AG04450 (cell line): ENCODE results near the gene PCBP4. TPM values are rescaled to one million over a fixed set of nuclear protein-coding genes. Genes with fewer than 3 reads are reported as not detected.

Source experiments
- CTCF ChIA-PET: fragments of 300-600, 350-600 bp; formaldehyde crosslinking; extraction: SDS; loops from one replicate; lab custom pipeline; 2022; ENCODE audit warnings: antibody characterized with exemption, inconsistent platforms; lab: Charles Lee
- POLR2A ChIA-PET: fragments of 350-600 bp; formaldehyde crosslinking; extraction: SDS; loops from one replicate; lab custom pipeline; 2021; ENCODE audit warnings: antibody characterized with exemption, inconsistent platforms; lab: Yijun Ruan, JAX
- DNase-seq: peaks from one replicate; pipeline ENCODE4 v3.0.0-alpha.2; 2011; ENCODE audit warnings: low read depth, low spot score
- H3K27ac ChIP-seq: one replicate; pipeline ENCODE4 v1.5.1; 2012; ENCODE audit warnings: low read depth, low read length, control low read depth
- H3K27me3 ChIP-seq: one replicate; pipeline ENCODE4 v1.6.0; 2012; ENCODE audit warnings: low read length; ENCODE audit not compliant: control insufficient read depth, insufficient read depth
- H3K4me3 ChIP-seq: 2 replicates; pipeline ENCODE4 v1.5.1; 2011; ENCODE audit warnings: mild to moderate bottlenecking, low read depth, low read length, control low read depth
- H3K9me3 ChIP-seq: 2 replicates; pipeline ENCODE4 v1.5.1; 2012; ENCODE audit warnings: low read length; ENCODE audit not compliant: control insufficient read depth, insufficient read depth
- CTCF ChIP-seq: IDR thresholded peaks from 2 replicates; pipeline ENCODE4 v1.5.1; 2011; ENCODE audit warnings: low read depth, low read length, control low read depth, inconsistent platforms
- polyA plus RNA-seq: library from polyadenylated mRNA; depleted of rRNA; stranded (reverse); fragments of >200 nt; gene quantifications from 2 replicates; pipeline ENCODE4 v1.2.3, GENCODE V29; 2011

Gene PCBP4
- polyA plus RNA-seq, 1 experiment, result 54.6 TPM

DNA sequence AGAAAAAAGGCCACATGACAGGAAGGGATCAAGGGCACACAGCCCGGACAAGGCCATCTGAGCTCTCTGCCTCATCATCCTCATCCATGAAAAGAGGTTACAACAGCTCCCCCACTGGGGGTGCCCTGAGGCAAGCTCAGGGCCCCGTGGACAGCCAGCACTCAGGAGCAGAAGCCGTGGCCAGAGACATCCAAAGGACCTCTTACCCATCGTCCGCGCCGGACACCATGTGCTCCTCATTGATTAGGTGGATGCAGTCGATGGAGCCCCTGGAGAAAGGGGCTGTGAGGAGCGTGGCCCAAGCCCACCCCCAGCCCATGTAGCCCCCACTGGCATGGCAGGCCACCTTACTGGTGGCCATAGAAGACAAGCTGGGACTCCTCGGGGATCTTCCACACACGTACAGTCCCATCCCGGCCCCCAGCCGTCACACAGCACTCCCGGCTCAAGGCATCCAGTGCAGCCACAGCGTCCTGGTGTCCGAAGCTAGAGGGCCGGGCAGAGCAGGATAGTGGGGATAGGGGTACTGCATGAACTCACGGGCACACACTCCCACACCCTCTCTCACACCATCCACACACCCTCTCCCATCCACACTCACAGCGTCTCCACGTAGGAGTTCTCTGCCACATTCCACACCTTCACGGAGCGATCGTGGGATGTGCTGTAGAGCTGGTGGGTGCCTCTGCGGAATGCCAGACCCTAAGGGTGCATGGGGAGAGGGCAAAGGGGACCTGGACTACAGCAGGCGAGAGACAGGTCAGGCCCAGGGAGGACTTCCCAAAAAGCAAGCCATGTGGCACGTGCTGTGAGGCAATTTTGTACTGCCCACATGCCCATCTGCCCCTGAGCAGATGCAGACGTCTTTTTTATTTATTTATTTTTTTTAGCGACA lies 32.0 kb downstream of the PCBP4 start:
- ChIA-PET CTCF (no interaction called here), POLR2A (no interaction called here)
- H3K9me3 ChIP-seq, result no peaks in the 10 kb centered on the region
- TF ChIP-seq CTCF, result no peak
- no peak for DNase-seq
- H3K27ac ChIP-seq, result no peak overlapping the region
- no peak overlapping the region for H3K4me3 ChIP-seq
- no peaks in the 10 kb centered on the region for H3K27me3 ChIP-seq

- no peak for TF ChIP-seq CTCF
- DNase-seq, result no peak
- CTCF ChIA-PET, result no interaction called here
- H3K4me3 ChIP-seq, result no peak overlapping the region
- no peak overlapping the region for H3K27ac ChIP-seq
- no peaks in the 10 kb centered on the region for H3K9me3 ChIP-seq
- H3K27me3 ChIP-seq, result no peaks in the 10 kb centered on the region
- POLR2A ChIA-PET, result interaction anchor here (0.6 kb wide), 1 partner anchor 20 kb away, joined by 4 read pairs; no protein-coding TSS in a partner anchor
Measured at GRCh38 chr3:51934139-51934850, 33.0 kb downstream of the PCBP4 start.

- no peak overlapping the region for H3K27ac ChIP-seq
- no peak overlapping the region for H3K4me3 ChIP-seq
- DNase-seq, result no peak
- no peaks in the 10 kb centered on the region for H3K27me3 ChIP-seq
- TF ChIP-seq CTCF, result no peak
- CTCF ChIA-PET, result no interaction called here
- POLR2A ChIA-PET, result no interaction called here
- H3K9me3 ChIP-seq, result no peaks in the 10 kb centered on the region
Measured at GRCh38 chr3:51933471-51934138, 33.6 kb downstream of the PCBP4 start.

- ChIA-PET CTCF (no interaction called here), POLR2A (no interaction called here)
- DNase-seq, result no peak
- Histone ChIP-seq H3K27ac (no peak overlapping the region), H3K9me3 (no peaks in the 10 kb centered on the region), H3K4me3 (no peak overlapping the region), H3K27me3 (no peaks in the 10 kb centered on the region)
- no peak for TF ChIP-seq CTCF
Measured at GRCh38 chr3:51932471-51933370, 34.5 kb downstream of the PCBP4 start.
